GM19239 (cell line): ENCODE measurements around the gene HOXC4.
A peak's percentile ranks its signal among the peaks of the same experiment; 100 is the strongest.

Experiments
- DNase-seq: peaks from one replicate; pipeline ENCODE4 v3.0.0; 2011; ENCODE audit warnings: low spot score; ENCODE audit not compliant: insufficient read length
- FAIRE-seq: peaks from 2 replicates; lab custom pipeline; 2011; peaks lifted over from hg19 to GRCh38; lab: Jason Lieb, UNC

The HOXC4 gene

DNA sequence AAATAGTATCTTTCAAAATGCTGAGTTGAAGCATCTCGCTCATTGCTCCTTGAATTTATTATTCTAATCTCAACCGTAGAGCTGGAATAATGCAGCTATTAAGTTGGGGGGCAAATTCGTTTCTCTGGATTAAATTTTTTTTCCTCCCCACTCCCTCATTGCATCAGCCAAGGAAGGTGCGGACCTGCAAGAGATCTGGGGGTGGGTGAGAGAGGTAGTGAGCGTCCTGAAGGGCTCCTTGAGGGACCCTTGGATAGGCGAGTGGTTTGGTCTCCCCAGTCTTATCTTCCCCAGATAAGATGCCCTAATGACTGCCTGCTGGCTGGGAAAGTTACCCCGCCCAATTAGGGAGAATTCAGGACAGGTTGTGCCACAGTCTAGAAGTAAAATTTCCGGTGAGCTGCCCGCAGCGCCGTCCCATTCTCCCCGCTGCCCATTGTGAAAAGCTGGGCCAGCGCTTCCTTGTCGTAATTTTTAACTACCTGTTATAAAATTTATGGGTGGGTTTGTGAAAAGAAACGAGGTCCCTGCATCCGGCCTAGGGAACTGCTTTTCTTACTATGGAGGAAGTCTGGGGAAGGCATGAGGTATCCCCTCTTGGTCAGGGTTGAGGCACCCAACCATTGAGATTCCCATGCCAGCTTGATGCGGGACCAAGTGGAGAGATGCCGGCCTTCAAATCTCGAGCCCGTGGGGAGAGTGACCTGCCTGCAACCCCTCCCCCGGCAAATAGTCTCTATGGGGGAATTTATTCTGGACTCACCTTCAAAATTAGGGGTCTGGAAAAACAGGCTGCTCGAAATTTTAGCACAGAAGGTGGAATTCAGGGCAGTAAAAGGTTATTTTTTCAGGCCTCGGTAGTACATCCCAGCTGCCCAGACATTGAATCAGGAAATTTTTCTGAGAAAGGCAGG lies 38.4 kb upstream of the HOXC4 start:
- FAIRE-seq (no peak), DNase-seq (no peak)

- no peak for FAIRE-seq
- DNase-seq, result no peak
Observed at GRCh38 chr12:54016051-54016450, 37.6 kb upstream of the HOXC4 start.

GRCh38 chr12:54016478-54016964 lies 37.1 kb upstream of the HOXC4 start:
- DNase-seq, result no peak
- FAIRE-seq, result no peak

DNA sequence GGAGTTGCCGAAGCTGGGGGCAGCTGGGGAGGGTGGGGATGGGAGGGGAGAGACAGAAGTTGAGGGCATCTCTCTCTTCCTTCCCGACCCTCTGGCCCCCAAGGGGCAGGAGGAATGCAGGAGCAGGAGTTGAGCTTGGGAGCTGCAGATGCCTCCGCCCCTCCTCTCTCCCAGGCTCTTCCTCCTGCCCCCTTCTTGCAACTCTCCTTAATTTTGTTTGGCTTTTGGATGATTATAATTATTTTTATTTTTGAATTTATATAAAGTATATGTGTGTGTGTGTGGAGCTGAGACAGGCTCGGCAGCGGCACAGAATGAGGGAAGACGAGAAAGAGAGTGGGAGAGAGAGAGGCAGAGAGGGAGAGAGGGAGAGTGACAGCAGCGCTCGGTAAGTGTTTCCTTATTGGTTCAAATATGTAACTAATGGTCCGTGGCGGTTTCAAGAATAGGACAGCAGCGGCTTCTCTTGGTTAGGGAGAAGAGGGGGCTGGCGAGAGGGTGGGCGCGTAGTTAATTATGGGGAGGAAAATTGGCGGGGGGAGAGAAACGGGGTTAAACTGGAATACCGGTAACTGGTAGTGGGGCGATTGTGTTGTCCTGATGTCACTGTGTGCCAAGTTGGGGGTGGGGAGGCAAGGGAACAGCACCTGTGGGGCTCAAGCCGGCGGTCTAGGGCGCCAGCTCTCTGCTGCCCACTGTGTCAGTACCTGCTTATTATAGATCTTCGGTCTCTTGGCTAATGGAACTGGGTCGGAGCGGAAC lies 36.4 kb upstream of the HOXC4 start:
- FAIRE-seq, result no peak
- no peak for DNase-seq

- peak; percentile 77 for FAIRE-seq
- DNase-seq, result peak; percentile 93
Observed at GRCh38 chr12:54017878-54018467, 35.7 kb upstream of the HOXC4 start.

DNA sequence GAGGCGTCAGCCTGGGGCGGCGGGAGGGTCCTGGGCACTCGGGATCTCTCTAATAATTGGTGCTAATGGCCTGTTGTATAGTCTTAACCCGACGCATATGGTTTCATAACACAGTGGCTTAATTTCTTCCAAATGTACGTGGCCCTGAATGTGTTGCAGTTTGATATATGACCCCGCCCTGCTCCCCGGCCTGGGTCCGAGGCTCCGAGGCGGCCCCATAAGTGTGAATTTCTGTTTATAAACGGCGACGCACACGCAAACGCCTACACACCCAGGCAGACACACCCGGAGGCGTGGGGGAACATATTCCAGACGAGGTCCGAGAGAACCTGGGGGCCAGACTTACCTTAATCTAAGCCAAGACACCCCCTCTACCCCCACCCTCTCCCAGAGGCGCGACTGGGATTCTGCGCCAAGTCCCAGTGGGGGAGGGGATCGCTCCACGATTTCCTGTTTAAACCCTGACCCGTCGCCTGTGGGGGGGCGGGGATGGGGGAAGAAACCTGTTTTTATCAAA lies 35.1 kb upstream of the HOXC4 start:
- no peak for FAIRE-seq
- no peak for DNase-seq

DNA sequence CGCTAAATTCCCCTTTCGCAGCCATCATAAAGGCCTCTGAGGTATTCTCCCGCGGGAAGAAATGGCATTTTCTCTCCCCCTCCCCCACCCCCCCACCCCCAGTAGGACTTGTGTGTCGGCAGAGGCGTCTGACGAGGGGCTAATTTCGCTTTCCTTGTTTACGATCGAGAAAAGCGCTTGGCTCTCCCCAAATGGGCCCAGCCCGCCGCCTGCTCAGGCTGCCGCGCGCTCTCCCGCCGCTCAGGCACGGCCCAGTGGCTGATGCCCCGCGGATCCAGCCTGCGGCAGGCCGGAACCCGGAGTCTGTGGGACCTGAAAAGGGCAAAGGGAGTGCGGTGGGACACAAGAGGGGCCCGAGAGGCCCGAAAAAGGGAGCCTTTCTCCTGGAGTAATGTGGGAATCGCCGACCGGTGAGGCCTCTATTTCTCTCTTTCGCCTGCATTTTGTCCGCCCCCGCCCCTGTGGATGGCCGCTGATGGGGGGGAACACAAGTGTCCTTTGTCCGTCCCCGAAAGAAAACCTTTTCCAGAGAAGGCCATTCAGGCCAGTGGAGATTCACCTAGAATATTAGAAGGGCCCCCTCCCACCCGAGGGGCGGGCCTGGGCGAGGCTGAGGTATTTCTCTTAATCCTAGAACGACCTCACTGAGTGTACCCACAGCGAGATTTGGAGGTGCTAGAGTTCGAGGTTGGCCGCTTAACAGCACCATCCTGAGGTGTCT lies 34.4 kb upstream of the HOXC4 start:
- DNase-seq (no peak), FAIRE-seq (no peak)

- DNase-seq (no peak), FAIRE-seq (no peak)
Observed at GRCh38 chr12:54019924-54020590, 33.6 kb upstream of the HOXC4 start.

DNA sequence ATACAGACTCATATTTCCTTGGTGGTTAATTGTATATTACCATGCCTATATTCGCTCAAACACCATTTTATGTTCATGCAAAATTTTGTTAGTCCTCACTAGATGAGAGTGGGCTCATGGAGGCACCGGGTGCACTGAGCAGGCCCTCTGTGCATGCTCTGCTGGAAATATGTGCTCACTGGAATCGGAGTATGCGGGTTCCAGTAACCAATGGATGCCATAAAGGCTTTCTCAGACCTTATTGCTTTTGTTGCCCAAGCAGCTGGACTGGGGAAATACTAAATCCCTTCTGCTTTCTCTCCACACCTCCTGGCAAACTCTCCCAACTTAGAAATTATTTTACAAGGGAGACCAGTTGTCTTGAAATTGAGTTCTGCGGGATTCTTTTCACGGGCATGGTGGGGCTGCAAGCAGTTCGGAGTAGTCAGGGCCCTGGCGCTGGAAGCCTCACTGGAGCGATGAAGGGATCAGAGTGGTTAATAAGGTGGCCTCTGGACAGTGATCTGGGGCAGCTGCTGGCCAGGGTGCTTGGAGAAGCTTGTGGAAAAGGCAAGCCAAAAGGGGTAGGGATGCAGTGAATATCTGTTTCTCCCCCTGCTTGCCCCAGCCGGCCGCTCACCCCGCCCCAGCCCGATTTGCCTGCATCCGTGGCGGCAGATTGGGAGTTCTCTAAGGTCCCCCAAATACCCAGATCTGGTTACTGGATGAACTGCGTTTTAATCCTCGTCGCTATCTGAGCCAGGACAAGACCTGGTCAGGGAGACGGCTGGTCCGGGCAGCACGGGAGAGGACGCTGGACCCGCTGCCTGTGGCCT lies 32.8 kb upstream of the HOXC4 start:
- no peak for FAIRE-seq
- DNase-seq, result no peak

GRCh38 chr12:54021432-54022013 lies 32.1 kb upstream of the HOXC4 start:
- DNase-seq (no peak), FAIRE-seq (no peak)

DNA sequence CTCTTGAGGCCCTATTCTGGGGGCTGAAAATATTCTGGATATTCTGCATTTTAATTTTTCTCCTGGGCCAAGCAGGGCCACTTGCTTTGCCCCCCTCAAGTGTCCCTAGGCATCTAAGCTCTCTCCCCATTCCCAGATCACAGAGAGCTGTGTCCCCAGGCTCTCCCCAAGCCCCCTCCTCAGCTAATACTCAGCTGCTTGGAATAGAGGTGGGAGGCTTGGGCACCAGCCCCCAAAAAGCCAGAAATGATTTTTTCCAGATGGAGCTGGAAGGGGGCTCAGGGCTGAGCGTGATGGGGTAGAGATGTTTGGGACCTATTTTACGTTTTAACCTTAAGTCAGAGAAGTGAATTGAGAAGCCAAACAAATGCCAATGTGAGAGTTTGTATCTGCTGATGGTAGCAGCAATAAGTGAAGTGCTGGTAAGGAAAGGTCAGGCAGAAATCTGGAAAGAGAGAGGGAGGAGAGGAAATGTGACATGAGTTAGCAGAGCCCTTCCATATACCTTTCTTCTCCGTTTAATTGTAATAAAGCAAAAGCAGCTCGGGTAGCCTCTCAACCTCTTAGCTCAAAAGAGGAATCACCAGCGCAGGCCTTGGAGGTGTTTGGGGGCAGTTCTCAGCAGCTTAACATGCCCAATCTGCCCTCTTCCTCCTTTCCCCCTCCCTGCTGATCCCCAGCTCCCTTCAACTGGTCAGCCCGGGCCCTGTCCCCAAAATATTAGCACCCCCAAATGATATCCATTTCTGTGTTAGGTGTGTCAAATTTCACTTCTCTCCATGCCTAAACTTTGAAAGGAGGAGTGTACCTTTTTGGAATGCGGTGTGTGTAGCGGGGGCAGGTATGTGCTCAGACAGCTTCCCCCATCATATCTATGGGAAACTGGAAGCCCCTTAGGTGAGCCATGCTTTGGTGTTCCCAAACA lies 30.4 kb upstream of the HOXC4 start:
- FAIRE-seq, result no peak
- DNase-seq, result no peak

- DNase-seq (no peak), FAIRE-seq (no peak)
Observed at GRCh38 chr12:54024127-54024526, 29.5 kb upstream of the HOXC4 start.

DNA sequence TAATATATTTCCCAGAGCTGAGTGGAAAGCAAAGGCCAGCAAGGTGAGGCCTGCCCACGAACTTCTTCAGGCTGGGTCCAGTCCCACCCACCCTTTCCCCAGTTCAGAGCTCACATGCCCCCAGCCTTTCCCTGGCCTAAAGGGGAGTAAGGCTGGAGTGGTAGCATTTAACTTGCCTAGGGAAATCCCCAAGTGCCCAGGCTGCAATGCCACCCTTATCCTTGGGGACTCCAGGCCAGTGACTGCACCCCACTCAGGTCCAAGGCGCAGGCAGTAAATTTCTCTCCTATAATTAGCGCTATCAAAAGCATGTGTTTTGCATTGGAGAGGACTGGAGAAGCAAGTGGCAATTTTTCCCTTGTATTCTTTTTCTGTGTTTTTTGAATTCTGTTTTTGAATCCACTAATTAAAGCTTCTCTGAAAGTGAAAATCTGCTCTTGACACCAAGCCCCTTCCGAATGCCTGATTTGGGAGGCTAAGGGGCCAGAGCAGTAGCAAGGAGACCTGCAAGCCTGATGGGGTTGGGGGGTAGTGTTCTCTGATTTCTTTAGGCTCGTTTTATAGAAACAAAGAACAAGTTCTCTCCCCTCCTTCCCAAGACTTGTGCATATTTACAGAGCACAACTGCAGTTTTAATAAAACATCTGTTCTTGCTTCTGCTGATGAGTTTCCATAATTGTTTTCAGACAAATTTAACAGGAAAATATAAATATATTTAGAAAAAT lies 28.9 kb upstream of the HOXC4 start:
- DNase-seq (no peak), FAIRE-seq (no peak)

GRCh38 chr12:54025499-54026405 lies 27.9 kb upstream of the HOXC4 start:
- DNase-seq, result no peak
- no peak for FAIRE-seq

- no peak for FAIRE-seq
- no peak for DNase-seq
Observed at GRCh38 chr12:54026640-54027441, 26.8 kb upstream of the HOXC4 start.
